HG03469 (cell line): ENCODE data around the gene MCOLN1.

ENCODE experiments used
- ATAC-seq: cut with Tn5 transposase; IDR thresholded peaks from one replicate; pipeline ENCODE4 v1.9.1; 2021; ENCODE audit warnings: mild to moderate bottlenecking, moderate library complexity, moderate number of reproducible peaks; ENCODE audit not compliant: unreplicated experiment

Gene MCOLN1

GRCh38 chr19:7500811-7501450 is 21.5 kb upstream of the MCOLN1 start:
- ATAC-seq = no peak

- no peak for ATAC-seq
Measured at GRCh38 chr19:7502552-7502951, 19.9 kb upstream of the MCOLN1 start.

DNA sequence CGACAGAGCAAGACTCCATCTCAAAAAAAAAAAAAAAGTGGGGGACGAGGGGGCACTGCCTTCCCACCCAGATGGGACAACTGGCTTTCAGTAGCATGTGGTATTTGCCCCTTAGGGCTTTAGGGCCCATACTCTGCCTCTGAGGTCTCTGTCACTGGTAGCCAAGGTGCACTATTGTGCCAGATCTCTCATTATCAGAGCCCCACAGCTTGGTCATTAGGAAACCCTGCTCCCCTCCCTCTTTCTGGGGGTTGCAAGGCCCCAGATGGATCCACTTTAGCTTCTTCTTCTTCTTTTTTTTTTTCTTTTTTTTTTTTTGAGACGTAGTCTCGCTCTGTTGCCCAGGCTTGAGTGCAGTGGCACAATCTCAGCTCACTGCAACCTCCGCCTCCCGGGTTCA is 17.7 kb upstream of the MCOLN1 start:
- ATAC-seq = no peak

DNA sequence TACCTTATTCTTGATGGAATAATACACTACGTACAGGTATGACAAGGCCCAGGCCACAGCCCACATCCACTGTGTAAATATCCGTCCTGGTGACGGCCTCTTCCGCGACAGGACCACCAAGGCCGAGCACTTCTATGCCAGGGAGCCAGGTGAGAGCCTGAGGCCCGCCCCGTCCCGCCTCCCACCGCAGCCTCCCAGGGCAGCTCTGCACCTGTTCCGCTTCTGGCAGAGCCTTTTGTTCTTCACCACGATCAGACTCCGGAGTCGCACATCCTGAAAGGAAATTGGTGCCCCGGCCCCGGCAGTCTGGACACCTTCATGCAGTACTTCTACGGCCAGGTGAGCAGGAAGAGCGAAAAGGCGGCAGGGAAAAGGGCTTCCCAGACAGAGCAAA is 17.1 kb upstream of the MCOLN1 start:
- ATAC-seq = no peak

GRCh38 chr19:7505682-7506384 is 16.6 kb upstream of the MCOLN1 start:
- no peak for ATAC-seq

GRCh38 chr19:7506385-7507328 is 15.8 kb upstream of the MCOLN1 start:
- ATAC-seq = no peak

GRCh38 chr19:7507884-7508283 is 14.5 kb upstream of the MCOLN1 start:
- ATAC-seq = no peak

DNA sequence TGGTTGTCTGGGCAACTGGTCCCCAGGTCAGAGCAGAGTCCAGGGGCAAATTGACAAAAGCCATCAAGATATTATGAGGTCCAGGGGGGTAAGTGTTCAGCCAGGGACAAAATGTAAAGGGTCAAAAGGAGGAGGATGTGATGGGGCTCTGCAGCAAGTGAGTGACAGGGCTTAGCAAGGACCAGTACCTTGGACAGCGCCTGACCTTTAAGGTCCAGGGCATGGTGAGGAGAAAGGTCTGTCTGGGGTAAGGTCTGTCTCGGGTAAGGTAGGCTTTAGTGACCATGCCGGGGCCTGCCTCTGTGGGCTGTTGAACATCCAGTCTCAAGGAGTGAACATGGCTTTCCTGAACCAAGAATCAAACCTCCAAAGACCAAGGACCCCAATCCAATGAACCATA is 12.8 kb upstream of the MCOLN1 start:
- no peak for ATAC-seq

- ATAC-seq = no peak
Measured at GRCh38 chr19:7512400-7512851, 10.0 kb upstream of the MCOLN1 start.

GRCh38 chr19:7513809-7514642 is 8.4 kb upstream of the MCOLN1 start:
- no peak for ATAC-seq

DNA sequence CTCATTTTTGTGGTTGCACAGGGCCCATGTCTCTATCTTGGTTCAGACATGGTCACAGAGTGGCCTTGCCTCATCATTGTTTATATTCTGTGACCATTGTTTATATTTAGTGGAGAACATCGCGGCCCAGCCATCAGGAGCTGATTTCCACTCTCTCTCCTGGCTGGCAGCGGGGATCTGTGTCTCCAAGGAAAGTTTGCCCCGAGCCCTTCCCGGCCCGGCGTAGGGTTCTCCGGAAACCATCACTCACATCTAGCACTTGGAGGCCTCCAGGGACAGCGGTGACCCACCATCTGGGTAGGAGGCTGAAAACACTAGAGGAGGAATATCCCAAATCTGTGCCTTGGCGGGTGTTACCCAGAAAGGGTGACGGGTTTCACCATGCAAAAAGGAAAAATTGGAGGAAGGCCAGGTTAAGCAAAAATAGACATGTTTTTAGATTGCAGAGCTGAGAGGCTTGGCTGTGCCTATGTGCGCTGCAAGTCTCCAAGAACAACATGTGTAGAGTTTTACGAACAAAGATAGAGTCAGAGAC is 7.2 kb upstream of the MCOLN1 start:
- ATAC-seq = no peak

DNA sequence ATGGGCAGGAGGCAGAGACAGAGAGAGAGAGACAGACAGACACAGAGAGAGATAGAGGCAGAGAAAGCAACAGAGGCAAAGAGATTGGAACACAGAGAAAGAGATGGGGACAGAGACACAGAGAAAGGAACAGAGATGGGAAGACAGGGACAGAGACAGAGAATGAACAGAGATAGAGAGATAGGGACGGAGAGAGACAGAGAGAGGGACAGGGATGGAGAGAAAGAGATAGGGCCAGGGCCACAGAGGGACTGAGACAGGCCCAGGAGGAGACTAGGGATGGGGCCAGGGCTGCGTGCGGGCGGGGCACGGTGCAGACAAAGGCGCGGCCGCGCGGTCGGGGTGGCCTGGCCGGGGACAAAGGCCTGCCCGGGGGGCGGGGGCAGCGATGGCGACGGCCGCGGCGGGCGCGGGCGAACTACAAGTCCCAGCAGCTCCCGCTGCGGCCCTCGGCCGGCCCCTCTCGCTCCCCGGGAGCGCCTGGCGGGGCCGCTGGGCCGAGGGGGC is 6.7 kb upstream of the MCOLN1 start, which contains the start of gene ZNF358:
TSS of gene ZNF358 (plus strand) at position 459 of the 507 bp plus-strand sequence. CDS start 3,140 bp downstream, outside the sequence.
- no peak for ATAC-seq

DNA sequence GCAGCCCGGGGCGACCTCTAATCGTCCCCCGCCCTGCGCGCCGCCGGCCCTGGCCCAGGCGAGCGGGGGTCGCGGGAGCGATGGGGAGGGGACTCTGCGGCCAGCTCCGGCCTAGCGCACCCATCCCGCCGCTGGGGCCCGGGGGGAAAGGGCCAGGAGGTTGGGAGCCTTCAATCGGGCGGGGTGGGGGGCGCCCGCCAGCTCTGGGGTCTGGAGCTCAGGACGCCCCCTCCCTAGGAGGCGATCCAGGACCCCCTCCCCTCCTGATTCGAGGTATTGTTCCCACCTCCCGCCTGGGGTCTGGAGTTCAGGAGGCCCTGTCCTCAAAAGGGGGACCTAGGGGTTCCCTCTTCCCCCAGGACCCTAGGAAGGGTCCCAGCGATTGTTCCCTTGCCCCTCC is 6.1 kb upstream of the MCOLN1 start:
- no peak for ATAC-seq

- ATAC-seq = no peak
Measured at GRCh38 chr19:7516878-7517277, 5.5 kb upstream of the MCOLN1 start.

DNA sequence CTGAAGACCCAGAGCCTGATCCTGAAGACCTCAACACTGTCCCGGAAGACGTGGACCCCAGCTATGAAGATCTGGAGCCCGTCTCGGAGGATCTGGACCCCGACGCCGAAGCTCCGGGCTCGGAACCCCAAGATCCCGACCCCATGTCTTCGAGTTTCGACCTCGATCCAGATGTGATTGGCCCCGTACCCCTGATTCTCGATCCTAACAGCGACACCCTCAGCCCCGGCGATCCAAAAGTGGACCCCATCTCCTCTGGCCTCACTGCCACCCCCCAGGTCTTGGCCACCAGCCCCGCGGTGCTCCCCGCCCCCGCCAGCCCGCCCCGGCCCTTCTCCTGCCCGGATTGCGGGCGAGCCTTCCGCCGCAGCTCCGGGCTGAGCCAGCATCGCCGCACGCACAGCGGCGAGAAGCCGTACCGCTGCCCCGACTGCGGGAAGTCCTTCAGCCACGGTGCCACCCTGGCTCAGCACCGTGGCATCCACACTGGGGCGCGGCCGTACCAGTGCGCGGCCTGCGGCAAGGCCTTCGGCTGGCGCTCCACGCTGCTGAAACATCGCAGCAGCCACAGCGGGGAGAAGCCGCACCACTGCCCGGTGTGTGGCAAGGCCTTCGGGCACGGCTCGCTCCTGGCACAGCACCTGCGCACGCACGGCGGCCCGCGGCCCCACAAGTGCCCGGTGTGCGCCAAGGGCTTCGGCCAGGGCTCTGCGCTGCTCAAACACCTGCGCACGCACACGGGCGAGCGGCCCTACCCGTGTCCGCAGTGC is 2.9 kb upstream of the MCOLN1 start:
- ATAC-seq = no peak

GRCh38 chr19:7520131-7521051 is 2.0 kb upstream of the MCOLN1 start:
- no peak for ATAC-seq

GRCh38 chr19:7521551-7522071 is 813 bp upstream of the MCOLN1 start:
- ATAC-seq = no peak
